HG03103 (cell line): Measurements from ENCODE around the gene LENG9.

ENCODE experiments used
- ATAC-seq: cut with Tn5 transposase; IDR thresholded peaks from one replicate; pipeline ENCODE4 v1.9.1; 2021; ENCODE audit warnings: low read depth; ENCODE audit not compliant: unreplicated experiment

The LENG9 gene

DNA sequence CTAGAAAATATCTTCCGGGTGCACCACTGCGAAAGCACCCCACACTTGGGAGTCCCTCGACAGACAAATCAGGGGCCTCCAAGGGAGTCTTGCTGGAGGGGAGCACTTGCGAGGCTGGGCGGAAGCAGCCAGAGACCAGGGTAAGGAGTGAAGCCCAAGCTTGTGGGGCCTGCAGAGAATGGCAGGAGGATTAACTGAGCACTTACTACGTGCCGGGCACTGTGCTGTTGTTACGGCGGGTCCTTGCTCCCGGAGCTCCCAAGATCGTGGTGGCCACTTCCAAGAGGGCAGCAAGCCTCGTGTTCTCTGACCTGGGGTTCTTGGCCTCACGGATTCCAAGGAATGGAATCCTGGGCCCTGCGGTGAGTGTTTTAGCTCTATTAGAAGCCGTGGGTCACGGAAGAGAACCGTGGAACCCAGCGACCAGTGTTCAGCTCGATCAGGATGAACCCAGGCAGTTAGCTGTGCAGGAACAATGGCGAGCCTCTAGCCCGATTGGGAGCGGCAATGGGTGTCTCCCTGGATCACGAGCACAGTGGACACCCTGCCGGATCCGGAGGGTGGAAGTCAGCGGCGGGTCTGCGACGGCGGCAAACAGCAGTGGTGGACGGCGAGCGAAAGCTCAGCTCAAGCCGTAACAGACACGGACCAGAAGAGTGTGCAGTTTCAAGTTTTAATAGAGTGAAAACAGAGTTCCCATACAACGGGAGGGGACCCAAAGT is 38.8 kb downstream of the LENG9 start:
- ATAC-seq: no peak

DNA sequence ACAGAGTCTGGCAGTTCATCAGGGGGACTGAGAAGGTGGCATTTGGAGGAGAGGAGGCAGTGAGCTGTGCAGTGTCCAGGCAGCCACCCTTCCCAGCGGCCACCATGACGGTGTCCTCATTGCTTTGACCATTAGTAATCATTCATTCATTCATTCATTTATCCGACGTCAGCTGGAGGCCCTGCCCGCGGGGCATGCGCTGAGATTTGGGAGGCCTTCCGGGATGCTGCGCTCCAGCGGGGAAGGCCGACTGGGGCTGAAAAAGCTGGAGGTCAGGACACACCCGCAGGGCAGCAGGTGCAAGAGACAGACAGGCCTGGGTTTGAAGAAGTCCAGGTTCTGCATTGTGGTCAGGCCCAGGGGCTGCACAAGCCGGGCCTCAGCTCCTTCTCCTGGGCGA is 39.4 kb downstream of the LENG9 start:
- no peak for ATAC-seq

DNA sequence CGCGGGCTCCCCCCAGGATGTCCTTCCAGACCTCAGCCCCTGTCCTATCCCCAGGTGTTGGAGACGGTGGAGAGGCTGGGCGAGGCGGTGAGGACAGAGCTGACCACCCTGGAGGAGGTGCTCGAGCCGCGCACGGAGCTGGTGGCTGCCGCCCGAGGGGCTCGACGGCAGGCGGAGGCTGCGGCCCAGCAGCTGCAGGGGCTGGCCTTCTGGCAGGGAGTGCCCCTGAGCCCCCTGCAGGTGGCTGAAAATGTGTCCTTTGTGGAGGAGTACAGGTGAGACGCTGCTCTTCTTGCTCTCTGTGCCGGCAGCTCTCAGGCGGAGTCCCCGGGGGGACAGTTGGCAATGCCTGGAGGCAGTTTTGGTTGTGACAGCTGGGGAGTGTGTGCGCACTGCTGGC is 41.4 kb downstream of the LENG9 start:
- ATAC-seq: no peak

DNA sequence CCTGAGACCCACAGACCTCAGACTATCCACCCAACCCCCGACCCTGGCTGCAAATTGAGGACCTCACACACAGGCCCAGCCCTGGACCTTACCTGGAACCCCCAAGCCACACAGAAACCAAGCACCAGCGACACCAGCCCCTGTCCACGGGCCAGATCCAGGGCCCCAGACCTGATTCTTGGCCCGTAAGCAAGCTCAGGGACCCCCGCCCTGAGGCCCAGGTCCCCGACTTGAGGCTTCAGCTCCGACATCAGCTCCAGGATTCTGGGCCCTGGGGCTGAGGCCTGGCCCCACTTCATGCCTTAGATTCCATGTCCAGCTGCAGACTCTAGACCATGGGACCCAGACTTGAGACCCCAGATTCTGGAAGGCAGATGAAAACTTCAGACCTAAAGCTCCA is 42.1 kb downstream of the LENG9 start:
- no peak for ATAC-seq

DNA sequence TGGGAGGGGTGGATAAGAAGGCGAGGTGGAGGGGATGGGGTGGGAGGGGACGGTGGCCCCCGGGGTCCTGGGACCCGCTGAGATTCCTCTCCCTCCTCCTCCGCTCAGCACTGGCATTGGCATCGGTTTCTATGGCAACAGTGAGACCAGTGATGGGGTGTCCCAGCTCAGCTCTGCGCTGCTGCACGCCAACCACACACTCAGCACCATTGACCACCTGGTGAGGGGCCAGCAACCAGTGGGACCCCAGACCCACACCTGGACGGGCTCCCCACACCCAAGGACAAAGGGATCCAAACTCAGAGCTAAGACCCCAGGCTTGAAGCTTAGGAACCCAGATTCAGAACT is 42.4 kb downstream of the LENG9 start:
- no peak for ATAC-seq

DNA sequence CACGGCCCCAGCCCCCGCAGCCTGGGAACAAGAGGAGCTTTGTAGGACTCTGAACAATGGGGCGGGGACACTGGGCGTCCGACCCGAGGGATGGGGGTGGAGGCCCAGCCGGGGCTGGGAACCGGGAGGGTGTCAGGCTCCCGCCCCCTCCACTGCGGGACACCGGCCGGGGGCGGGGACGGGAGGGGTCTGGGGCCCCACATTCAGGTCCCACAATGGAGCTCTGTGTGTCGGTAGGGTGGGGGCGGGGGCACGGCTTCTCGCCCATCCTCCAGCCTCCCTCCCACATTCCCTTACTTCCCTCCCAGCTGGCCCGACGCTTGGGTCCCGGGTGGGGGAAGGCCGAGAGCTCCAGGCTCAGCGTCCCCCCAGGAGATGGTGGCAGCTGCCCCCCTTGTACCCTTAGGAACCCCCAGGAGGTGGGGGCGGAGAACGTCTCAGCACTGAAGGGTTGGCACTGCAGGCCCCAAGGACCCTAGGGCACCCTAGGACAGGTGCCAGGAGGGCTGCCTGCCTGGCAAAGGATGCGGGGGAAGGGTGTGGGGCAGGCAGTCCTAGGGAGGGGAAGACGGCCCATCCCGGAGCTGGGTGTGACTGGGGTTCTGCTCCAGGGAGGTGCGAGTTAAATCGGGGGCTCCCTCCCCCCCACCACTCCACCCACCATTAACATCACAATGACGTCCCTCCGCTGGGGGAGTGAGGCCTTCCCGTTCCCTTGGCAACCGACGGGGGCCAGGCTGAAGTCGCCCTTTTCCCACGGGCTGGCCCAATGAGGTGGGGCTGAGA is 43.0 kb downstream of the LENG9 start:
- ATAC-seq: no peak

DNA sequence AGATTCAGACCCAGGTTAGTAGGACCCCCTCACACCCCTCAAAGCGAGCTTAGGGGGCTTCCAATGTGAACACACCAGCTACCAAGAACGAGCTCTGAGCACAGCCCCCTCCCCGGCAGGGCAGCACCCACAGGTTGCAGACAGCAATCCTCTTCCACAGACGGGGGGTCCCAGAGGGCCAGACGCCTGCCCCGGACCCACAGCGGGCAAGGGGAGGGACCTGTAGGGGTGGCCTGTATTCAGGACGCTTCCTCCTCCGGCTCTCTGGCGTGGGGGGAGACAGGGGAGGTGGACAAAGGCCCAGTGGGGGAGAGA is 43.6 kb downstream of the LENG9 start:
- no peak for ATAC-seq

DNA sequence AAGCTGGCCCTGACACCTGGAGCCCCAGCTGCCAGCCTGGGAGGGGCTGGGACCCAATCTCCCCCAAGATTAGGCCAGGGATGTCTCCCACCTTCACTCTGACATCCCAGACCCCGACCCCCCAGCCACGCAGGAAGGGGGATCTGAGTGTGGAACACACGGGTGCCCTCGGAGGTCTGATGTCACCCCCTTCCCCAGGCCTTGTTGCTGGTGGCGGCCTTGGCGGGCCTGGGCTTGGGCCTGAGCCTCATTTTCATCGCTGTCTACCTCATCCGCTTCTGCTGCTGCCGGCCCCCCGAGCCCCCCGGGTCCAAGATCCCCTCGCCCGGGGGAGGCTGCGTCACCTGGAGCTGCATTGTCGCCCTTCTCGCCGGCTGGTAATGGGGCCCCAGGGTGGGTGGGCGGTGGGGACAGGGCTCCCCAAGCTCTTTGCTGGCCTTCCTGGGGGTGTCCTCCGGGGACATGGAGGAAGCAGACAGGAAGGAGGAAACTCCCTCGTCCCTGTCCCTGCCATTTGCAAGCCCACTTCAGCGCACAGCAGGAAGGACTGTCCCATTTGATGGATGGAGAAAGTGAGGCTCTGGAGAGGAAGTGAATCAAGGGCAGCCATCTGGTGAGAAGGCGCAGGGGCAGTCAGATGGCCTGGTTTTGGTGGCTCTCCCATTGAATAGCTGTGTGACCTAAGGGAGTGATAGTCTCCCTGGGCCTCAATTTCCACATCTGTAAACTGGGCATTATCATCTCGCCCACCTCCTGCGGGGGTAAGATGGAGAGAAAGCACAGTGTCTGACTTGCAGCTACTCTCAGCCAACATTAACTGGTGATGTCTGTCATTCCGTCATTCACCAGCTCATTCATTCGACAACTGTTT is 44.4 kb downstream of the LENG9 start:
- ATAC-seq: no peak

DNA sequence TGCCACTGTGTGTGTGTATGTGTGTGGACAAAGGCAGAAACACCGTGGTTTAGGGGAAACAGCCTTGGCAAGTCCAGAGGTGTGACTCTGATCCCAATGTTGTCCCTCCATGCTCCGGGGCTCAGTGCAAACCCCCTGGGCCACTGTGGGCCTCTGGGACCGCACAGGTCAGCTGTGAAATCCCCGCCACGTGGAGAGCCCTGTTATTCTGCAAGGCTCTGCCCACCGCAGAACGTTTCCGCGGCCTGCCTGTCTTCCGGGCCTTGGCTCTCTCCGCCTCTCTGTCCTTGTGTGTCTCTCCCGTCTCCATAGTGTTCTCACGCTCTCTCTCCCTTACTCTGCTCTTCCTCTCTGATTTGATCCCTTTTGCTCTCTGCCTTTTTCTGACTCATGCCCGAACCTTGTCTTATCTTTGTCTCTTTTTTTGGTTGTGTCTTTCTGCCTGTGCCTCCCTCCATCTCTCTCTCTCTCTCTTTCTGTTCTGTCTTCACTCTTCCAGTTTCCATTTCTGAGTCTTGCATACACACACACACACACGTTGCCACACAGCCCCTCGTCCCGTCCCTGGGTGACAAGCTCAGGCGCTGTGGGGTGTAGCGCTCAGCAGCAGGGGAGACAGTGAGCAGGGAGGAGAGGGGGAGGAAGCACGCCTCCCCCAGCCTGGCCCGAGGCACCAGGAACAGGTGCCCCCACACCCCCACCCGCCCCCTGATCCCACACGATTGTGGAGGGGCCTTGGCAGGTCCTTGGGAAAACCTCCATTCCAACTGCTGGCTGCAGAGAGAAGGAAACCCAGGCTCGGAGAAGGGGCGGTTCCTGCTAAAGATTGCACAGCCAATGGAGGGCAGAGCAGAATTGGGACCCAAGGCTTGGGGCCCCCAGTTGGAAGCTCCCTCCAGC is 45.3 kb downstream of the LENG9 start:
- no peak for ATAC-seq

DNA sequence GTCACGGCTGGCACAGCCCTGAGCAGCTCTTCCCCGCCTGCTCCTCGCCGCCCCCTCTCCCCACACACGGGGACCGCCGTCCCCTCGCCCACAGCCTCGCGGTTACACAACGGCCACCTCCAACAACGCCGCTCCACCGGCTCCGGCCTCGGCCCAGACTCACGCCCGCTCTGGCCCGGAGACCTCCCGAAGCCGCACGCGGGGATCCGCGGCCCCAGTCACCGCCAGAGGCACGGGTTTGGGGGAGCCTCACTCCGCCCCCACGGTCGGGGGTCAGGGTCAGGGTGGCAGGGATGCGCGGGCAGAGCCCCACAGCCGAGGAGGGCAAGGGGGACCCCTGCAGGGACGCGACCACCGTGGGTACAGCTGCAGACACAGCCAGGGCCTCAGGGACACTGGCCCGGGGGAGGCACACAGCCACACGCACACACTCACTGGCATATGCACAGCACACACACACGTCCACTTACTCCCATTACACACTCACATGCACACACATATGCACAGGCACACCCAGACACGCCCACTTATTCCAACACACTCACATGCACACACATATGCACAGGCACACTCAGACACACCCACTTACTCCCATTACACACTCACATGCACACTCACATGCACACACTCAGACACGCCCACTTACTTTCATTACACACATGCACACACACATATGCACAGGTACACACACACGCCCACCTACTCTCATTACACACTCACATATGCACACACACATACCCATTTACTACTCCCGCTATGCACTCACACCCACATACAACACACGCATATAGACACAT is 46.7 kb downstream of the LENG9 start:
- no peak for ATAC-seq

DNA sequence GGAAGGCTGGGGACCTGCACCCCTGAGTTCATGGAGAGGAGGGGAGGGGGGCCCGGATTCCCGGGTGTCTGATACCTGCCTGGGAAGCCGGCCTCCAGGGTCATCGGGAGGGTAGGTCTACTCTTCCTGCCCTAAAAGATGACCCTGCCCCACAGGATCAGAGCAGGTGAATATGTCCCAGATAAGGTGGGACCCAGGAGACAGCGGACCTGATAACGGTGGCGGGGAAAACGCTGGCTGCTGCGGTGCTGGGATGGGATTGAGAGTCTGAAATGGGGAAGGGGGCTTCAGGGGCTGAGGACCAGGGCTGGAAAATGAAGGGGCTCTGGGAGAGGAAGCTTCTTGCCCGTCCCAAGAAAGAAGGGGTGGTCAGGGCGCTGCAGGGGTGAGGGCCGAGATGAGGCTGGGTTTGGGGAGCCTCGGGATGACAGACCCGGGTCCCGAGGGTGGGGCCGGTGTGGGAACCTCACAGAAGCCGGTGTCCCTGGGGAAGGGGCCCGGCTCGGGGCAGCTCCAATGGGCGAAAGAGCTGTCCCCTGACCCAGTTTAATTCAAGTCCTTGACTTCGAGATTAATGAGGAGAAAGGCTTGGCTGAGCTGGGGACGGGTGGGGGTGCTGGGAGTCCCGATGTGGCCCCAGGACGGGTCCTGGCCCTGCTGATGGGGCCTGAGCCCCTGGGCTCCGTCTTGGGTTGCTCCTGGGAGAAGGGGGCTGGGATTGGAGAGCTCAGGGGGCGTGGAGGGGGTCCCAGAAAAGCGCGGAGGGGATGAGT is 47.5 kb downstream of the LENG9 start:
- no peak for ATAC-seq

DNA sequence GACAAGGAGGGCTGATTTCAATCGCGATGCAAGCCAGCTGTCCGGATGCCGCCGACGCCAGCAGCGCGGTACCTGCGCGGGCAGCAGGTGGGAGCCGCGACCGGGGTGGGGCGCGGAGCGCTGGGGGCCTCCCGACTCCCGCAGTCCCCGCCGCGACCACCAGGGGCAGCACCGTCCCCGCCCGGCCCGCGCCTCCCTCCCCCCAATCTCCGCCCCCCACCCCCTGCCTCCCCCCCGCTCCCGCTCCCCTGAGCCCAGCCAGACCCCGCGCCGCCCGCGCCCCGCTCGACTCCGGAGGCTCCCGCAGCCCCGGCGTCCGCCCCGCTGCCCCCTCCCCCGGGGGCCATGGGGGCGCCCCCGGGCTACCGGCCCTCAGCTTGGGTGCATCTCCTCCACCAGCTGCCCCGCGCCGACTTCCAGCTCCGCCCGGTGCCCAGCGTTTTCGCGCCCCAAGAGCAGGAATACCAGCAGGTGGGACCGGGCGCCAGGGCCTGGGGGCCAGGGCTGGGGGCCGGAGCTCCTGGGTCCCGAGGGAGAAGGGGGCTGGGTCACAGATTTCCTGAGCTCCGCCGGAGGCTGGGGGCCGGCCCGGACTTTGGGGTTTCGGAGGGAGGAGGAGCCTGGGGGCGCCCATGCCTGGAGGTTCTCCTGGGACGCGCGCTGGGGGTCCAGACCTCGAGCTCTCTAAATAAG is 48.2 kb downstream of the LENG9 start, which contains the start of gene TTYH1:
Gene TTYH1, plus strand, starts transcription at position 257 of the 693 bp plus-strand sequence. Its CDS starts 89 bp downstream, at position 346.
- no peak for ATAC-seq

DNA sequence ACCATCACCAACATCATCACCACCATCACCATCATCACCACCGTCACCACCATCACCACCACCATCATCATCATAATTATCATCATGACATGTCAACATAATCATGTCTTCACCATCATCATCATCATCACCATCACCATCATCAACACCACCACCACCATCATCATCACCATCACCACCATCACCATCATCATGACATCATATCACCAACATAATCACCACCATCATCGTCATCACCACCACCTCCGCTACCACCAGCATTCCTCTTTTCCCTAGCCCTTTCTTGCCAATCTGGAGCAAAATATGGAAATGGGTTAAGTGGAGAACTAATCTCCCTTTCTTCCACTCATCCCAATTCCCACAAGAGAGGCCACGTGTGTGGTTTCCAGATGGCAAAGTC is 49.4 kb downstream of the LENG9 start:
- no peak for ATAC-seq

DNA sequence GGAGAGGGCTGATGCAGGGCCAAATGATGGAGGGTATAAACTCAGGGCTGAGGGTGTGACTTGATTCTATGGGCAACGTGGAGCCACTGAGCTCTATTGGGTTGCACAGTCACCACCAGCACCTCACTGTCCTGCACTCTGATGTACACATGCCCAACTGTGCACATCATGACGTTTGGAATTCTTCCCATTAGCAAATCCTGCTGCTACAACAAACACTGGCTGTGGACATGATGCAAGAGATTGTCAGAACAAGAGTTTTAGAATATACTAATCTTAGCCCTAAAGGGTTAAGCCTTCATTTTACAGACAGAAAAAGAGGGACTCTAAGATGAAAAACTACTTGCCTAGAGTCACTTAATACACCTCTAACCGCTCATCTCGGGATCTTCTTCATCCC is 50.7 kb downstream of the LENG9 start:
- ATAC-seq: no peak
